CD4-positive, alpha-beta T cell (primary cell): ENCODE data around the gene SPECC1L. TPM values are rescaled to one million over a fixed set of nuclear protein-coding genes. Genes with fewer than 3 reads are reported as not detected.
A peak's percentile ranks its signal among the peaks of the same experiment; 100 is the strongest.
"Not testable (repeated sequence)": the region's sequence is repeated elsewhere in the genome, so short reads cannot be mapped to it uniquely, and the experiment has no call there.

ENCODE experiments used
- ATAC-seq: fragments of 200-7000 bp; cut with Tn5 transposase; one replicate; pipeline ENCODE4 v1.10.0; 2022; ENCODE audit warnings: mild to moderate bottlenecking; ENCODE audit not compliant: poor library complexity
- CTCF ChIA-PET: fragments of 350-600 bp; sonication (Branson Sonifier 250); formaldehyde crosslinking; loops from one replicate; lab custom pipeline; 2021; ENCODE audit warnings: antibody characterized with exemption, inconsistent platforms; lab: Charles Lee
- POLR2A ChIA-PET: fragments of 350-600 bp; sonication (Branson Sonifier 250); formaldehyde crosslinking; loops from one replicate; lab custom pipeline; 2021; ENCODE audit warnings: antibody characterized with exemption, inconsistent platforms; lab: Charles Lee
- DNase-seq, 14 experiments: peaks; one replicate each; pipeline ENCODE4 v3.0.0-alpha.2; 2013 to 2020; ENCODE audit warnings: mixed read lengths in 2 of 14
- H3K27ac ChIP-seq, 2 donors: one replicate each; pipeline versions ENCODE4 v1.5.1 to v1.7.0; 2013; ENCODE audit warnings: low read length in 2 of 2, low read depth in 1 of 2, mild to moderate bottlenecking in 1 of 2
- H3K27me3 ChIP-seq, 2 experiments: 1 replicate in 1 of 2; 2 replicates in 1 of 2; pipeline versions ENCODE4 v1.6.1 to v1.7.0; 2013; ENCODE audit warnings: low read length in 2 of 2, control low read depth in 1 of 2, mild to moderate bottlenecking in 1 of 2, moderate library complexity in 1 of 2; ENCODE audit not compliant: insufficient read depth in 2 of 2, control insufficient read depth in 1 of 2
- H3K36me3 ChIP-seq: one replicate; pipeline ENCODE4 v1.6.1; 2013; ENCODE audit warnings: low read length, control low read depth; ENCODE audit not compliant: insufficient read depth
- H3K4me1 ChIP-seq: one replicate; pipeline ENCODE4 v1.6.1; 2013; ENCODE audit warnings: low read length, control low read depth; ENCODE audit not compliant: insufficient read depth
- H3K4me3 ChIP-seq: one replicate; pipeline ENCODE4 v1.5.1; 2013; ENCODE audit warnings: mild to moderate bottlenecking, low read length, moderate library complexity
- H3K9me3 ChIP-seq, 2 experiments: 1 replicate in 1 of 2; 2 replicates in 1 of 2; pipeline versions ENCODE4 v1.6.1 to v1.7.0; 2013; ENCODE audit warnings: low read length in 2 of 2, mild to moderate bottlenecking in 2 of 2, control low read depth in 1 of 2, moderate library complexity in 1 of 2; ENCODE audit not compliant: control insufficient read depth in 1 of 2, insufficient read depth in 1 of 2
- H3K27ac Mint-ChIP-seq: one replicate; pipeline ENCODE4 v1.8.0; 2020; ENCODE audit warnings: mixed read lengths
- H3K27me3 Mint-ChIP-seq: one replicate; pipeline ENCODE4 v1.8.0; 2021; ENCODE audit warnings: mixed read lengths
- H3K36me3 Mint-ChIP-seq: one replicate; pipeline ENCODE4 v1.8.0; 2021; ENCODE audit warnings: low read depth, mixed read lengths
- H3K4me1 Mint-ChIP-seq: one replicate; pipeline ENCODE4 v1.8.0; 2021; ENCODE audit warnings: low read depth, mixed read lengths
- H3K4me3 Mint-ChIP-seq: one replicate; pipeline ENCODE4 v1.8.0; 2020; ENCODE audit warnings: mild to moderate bottlenecking, mixed read lengths
- H3K9me3 Mint-ChIP-seq: one replicate; pipeline ENCODE4 v1.8.0; 2020; ENCODE audit warnings: mixed read lengths
- intact Hi-C, 2 experiments: fragments of 100-400 bp; cut with DNase I in 1 of 2; cut with micrococcal nuclease in 1 of 2; formaldehyde crosslinking; loops; one replicate each; pipeline versions ENCODE4 v1.15.1 to v1.9.0; 2023 to 2025; cut with DNase I, micrococcal nuclease
- total RNA-seq, 174 experiments: library from RNA in 2 of 174; stranded (reverse) in 2 of 174; gene quantifications; one replicate each; pipeline ENCODE4 v1.2.3 and lab custom pipeline; 2021 to 2026
- TF ChIP-seq, protein P1 (sequence below): fragments of 200-600 bp; IDR thresholded peaks from one replicate; pipeline ENCODE4 v1.8.0; 2022; ENCODE audit warnings: antibody characterized with exemption, mild to moderate bottlenecking

SPECC1L gene
- total RNA-seq, 2 experiments from 2014 or later: 27.5 to 31.8 TPM

DNA sequence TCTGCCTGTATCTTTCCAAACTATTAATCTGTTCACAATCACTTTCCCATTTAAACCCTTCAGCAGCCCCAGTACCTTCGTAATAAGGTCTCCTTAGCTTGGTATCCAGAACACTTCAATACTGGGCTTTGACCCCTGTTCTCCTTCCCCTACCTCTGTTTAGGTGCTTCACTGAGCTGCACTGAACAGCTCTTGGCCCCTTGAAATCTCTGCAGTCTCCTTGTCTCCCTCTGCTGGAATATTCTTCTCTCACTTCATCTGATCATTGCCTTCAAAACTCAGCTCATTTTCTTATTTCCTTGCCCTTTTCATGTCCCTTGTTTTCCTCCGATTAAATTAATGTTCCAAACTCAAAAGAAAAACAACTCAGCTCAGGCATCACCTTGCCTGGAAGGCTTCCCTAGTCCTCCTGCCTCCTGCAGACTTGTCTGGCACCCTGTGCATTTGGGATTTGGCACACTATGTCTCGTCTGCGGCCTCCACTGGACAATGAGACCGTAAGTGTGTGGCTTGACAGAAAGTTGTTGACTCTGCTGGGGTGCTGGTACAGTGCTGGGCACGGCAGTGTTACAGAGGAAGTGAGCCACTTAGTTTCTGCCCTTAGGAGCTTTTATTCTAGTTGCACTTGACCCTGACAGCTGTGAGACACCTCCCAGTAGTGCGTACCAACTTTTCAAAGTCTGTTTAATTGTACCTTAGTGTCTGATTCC is 4.2 kb downstream of the SPECC1L start:
- H3K9me3 ChIP-seq, H3K27ac ChIP-seq, H3K36me3 Mint-ChIP-seq, CTCF ChIA-PET, DNase-seq, H3K27me3 ChIP-seq, H3K4me3 ChIP-seq, POLR2A ChIA-PET, intact Hi-C loops, ATAC-seq, H3K27me3 Mint-ChIP-seq, H3K9me3 Mint-ChIP-seq, H3K36me3 ChIP-seq, H3K27ac Mint-ChIP-seq: not testable (repeated sequence)
- H3K4me1 ChIP-seq: peaks cover 26% of the 10 kb centered on the region
- TF ChIP-seq, protein P1, sequence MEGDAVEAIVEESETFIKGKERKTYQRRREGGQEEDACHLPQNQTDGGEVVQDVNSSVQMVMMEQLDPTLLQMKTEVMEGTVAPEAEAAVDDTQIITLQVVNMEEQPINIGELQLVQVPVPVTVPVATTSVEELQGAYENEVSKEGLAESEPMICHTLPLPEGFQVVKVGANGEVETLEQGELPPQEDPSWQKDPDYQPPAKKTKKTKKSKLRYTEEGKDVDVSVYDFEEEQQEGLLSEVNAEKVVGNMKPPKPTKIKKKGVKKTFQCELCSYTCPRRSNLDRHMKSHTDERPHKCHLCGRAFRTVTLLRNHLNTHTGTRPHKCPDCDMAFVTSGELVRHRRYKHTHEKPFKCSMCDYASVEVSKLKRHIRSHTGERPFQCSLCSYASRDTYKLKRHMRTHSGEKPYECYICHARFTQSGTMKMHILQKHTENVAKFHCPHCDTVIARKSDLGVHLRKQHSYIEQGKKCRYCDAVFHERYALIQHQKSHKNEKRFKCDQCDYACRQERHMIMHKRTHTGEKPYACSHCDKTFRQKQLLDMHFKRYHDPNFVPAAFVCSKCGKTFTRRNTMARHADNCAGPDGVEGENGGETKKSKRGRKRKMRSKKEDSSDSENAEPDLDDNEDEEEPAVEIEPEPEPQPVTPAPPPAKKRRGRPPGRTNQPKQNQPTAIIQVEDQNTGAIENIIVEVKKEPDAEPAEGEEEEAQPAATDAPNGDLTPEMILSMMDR: peak; percentile 10
- peaks cover 58% of the 10 kb centered on the region for H3K4me1 Mint-ChIP-seq
- peak overlapping the region; percentile 35 for H3K4me3 Mint-ChIP-seq

DNA sequence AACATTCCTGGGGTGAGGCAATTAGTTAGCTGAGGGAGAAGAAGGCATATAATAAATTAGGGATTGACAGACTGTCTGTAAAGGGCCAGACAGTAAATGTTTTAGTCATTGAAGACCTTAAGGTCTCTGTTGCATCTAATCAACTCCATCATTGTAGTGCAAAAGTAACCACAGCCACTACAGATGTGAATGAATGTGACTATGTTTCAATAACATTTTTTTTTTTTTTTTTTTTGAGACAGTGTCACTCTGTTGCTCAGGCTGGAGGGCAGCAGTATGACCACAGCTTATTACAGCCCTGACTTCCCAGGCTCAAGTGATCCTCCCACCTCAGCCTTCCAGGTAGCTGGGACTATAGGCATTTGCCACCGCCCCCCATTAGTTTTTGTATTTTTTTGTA is 9.7 kb downstream of the SPECC1L start:
- intact Hi-C loops, ATAC-seq, H3K4me3 ChIP-seq, POLR2A ChIA-PET, H3K9me3 ChIP-seq, CTCF ChIA-PET, H3K9me3 Mint-ChIP-seq, H3K27ac Mint-ChIP-seq, H3K4me3 Mint-ChIP-seq, DNase-seq, H3K27ac ChIP-seq, H3K36me3 ChIP-seq, H3K27me3 ChIP-seq, H3K27me3 Mint-ChIP-seq: not testable (repeated sequence)
- H3K4me1 ChIP-seq: peaks cover 19% of the 10 kb centered on the region
- Mint-ChIP-seq H3K36me3 (peaks cover 16% of the 10 kb centered on the region), H3K4me1 (peaks cover 58% of the 10 kb centered on the region)

DNA sequence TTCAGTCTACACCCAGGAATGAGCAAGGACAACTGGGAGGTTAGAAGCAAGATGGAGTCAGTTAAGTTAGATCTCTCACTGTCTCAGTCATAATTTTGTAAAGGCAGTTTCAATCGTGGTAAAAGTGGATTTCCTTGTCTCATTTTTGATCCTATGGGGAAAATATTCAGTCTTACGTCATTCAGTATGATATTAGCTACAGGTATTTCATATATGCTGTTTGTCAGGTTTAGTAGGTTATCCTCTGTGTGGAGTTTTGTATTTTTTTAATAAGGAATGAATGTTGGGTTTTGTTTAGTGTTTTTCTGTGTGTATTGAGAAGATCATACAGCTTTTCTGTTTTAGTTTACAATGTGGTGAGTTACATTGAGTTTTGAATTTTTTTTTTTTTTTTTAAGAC is 11.8 kb downstream of the SPECC1L start:
- Histone ChIP-seq H3K4me3 (no peak overlapping the region), H3K9me3 (no peaks in the 10 kb centered on the region), H3K4me1 (peaks cover 25% of the 10 kb centered on the region), H3K36me3 (no peaks in the 10 kb centered on the region), H3K27ac (no peak overlapping the region), H3K27me3 (no peaks in the 10 kb centered on the region)
- peaks cover 64% of the 10 kb centered on the region for H3K4me1 Mint-ChIP-seq
- H3K36me3 Mint-ChIP-seq: peaks cover 11% of the 10 kb centered on the region
- TF ChIP-seq, protein P1: no peak
- no peaks in the 10 kb centered on the region for H3K27me3 Mint-ChIP-seq
- intact Hi-C loops: no loop called here
- no peaks in the 10 kb centered on the region for H3K9me3 Mint-ChIP-seq
- no peak overlapping the region for H3K27ac Mint-ChIP-seq
- no peak overlapping the region for H3K4me3 Mint-ChIP-seq
- ATAC-seq: no peak
- no peak for DNase-seq
- ChIA-PET POLR2A (no interaction called here), CTCF (interaction anchor here (0.7 kb wide), 1 partner anchor 19 kb away, joined by 3 read pairs; no protein-coding TSS in a partner anchor)
